ENCODE measurements around the gene RAB11FIP4.

DNA sequence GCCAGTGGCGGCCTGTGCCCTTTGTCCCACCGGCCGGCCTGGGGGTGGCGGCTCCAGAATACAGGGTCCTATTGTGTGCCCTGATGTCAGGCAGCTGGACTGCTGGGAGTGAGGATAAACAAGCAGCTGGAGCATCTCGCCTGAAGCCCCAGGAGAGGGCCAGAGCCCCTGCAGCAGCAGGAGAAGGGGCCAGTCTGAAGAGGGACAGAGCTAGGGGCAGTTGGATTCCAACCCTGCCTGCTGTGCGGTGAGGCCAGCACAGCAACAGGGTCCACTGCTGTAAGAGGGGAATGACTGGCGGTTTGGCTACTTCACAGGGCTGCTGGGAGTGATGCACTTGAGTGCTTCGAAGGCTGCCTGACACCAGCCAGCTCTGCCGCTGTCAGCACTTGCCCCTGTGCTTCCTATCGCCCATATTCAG is 25.0 kb downstream of the RAB11FIP4 start:
- TF ChIP-seq POLR2A (IDR thresholded peaks at IDR 0.05) (no peak), POLR2AphosphoS5 (IDR thresholded peaks at IDR 0.05) (no peak), EP300 (IDR thresholded peaks at IDR 0.05) (no peak)
- TF ChIP-seq, protein P1, sequence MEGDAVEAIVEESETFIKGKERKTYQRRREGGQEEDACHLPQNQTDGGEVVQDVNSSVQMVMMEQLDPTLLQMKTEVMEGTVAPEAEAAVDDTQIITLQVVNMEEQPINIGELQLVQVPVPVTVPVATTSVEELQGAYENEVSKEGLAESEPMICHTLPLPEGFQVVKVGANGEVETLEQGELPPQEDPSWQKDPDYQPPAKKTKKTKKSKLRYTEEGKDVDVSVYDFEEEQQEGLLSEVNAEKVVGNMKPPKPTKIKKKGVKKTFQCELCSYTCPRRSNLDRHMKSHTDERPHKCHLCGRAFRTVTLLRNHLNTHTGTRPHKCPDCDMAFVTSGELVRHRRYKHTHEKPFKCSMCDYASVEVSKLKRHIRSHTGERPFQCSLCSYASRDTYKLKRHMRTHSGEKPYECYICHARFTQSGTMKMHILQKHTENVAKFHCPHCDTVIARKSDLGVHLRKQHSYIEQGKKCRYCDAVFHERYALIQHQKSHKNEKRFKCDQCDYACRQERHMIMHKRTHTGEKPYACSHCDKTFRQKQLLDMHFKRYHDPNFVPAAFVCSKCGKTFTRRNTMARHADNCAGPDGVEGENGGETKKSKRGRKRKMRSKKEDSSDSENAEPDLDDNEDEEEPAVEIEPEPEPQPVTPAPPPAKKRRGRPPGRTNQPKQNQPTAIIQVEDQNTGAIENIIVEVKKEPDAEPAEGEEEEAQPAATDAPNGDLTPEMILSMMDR (IDR thresholded peaks at IDR 0.05): no peak

Measured in gastroesophageal sphincter (tissue), 3 donors.